Suppressor macrophage (primary cell): Measurements from ENCODE around the gene RFX2.
"Not testable (repeated sequence)": the region's sequence is repeated elsewhere in the genome, so short reads cannot be mapped to it uniquely, and the experiment has no call there.

Source experiments
- DNase-seq, 4 experiments: peaks; one replicate each; pipeline ENCODE4 v3.0.0-alpha.2; 2020 to 2022
- total RNA-seq, 17 experiments: gene quantifications; one replicate each; lab custom pipeline; 2026; ENCODE audit warnings: mixed read lengths in 6 of 17, inconsistent platforms in 3 of 17; lab: John Stamatoyannopoulos, UW

The RFX2 gene
- 4.0 to 20.6 (median 7.3) reads per million in 17 experiments for total RNA-seq

DNA sequence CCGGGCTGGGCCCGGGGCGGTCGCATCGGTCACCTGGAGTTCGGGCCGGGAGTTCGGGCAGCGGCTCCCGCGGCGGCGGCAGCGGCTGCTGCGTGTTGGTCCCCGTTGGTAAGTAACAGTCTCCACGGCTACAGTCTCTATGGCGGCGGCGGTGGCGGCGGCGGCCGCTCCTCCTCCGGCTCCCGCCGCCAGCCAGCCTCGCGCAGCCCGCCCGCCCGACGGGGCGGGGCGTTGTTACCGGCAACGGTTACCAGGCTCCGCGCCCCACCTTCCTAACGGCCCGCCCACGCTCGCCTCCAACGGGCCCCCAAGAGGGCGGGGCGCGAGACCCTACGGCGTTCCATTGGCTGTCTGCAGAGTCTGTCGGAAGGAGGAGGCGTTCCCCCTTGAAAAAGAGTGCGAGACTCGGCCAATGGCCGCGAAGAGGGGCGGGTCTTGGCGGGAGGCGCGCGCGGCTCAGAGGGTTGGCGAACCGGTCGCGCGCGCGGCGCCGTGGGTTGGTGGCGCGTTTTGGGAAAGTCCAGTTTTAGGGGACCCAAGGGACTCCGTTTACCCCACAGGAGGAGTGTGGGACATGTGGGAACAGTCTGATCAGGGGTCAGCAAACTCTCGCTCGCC, at the start of gene RFX2:
RFX2 (minus strand) TSS at position 141 of the 618 bp plus-strand sequence. CDS start 63,004 bp downstream, outside the sequence.
- peak; percentile 100 for DNase-seq

DNA sequence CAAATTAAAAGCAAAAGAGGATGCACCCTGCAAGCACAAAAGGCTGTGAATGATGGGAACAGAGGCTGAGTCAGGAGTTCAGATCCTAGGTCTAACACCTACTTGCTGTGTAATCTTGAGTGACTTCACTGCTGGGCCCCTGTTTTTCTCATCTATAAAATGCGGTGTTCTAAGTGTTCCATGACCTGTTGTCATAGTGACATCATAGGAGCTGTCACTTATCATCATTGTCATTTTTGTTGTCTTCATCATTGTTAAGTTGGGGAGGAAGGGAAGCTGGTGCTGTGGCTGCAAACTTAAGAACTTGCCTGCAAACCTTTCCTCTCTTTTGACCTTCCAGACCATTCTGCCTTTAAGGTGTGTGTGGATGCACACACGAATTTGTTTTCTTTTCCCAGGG, 45.7 kb upstream of the RFX2 start:
- DNase-seq: peak in 1 of 4 experiments; percentile 21

DNA sequence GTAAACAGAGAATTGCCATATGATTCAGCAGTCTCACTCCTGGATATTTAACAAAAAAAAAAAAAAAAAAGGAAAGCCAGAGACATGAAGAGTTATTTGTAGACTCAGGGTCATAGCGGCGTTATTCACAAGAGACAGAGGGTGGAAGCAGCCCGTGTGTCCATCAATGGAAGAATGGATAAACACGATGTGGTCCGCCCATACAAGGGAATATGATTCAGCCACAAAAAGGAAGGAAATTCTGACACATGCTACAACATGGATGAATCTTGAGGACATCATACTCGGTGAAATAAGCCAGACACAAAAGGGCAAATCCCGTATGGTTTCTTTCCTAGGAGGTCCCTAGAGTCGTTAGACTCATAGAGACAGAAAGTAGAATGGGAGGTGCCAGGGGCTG, 40.0 kb upstream of the RFX2 start:
- no peak for DNase-seq

DNA sequence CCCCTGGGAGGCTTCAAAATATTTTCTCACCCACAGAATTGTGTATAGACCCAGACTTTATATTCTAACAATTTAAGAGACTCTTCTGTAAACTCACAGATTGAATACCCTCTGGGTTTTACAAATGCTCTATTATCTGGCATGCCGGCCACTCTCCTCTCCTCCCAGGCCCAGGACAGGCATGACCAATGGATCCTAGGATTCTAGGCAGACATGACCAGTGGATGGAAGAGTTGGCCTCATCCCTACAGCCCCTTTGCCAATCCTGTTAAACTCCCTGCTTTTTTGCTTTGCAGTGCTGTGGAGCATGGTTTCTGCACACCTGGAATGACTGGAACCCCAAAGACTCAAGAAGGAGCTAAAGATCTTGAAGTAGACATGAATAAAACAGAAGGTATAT, 30.9 kb upstream of the RFX2 start:
- DNase-seq: no peak

DNA sequence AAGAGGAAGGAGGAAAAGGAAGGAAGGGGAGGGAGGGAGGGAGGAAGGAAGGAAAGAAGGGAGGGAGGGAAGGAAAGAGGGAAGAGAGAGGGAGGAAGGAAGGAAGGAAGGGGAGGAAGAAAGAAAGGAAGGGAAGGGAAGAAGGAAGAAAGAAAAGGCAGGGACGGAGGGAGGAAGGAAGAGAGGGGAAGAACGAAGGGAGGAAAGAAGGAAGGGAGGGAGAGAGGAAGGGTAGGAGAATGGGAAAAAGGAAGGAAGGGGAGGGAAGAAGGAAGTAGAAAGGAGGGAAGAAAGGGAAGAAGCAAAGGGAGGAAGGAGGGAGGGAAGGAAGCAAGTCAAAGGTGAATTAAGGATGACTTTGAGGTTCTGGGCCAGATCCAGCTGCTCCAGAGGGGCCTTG, 28.2 kb upstream of the RFX2 start:
- no peak for DNase-seq

DNA sequence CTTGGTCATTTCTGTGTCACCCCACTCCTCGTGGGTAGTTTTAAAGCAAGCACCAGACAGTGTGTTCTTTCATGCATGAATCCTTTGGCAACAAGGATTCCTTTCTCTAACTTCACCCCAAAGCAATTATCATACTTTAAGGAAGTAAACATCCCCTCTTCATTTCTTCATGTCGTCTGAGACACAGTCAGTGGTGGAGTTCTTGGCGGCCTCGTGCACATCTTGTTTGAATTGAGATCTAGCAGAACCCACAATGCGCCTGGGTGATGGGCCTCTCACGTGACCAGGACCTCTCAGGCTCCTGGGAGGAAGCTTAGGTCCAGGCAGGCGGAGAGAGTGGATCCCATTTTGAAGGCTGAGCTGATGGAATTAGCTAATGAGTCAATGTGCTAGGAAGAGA, 27.8 kb upstream of the RFX2 start:
- no peak for DNase-seq

DNA sequence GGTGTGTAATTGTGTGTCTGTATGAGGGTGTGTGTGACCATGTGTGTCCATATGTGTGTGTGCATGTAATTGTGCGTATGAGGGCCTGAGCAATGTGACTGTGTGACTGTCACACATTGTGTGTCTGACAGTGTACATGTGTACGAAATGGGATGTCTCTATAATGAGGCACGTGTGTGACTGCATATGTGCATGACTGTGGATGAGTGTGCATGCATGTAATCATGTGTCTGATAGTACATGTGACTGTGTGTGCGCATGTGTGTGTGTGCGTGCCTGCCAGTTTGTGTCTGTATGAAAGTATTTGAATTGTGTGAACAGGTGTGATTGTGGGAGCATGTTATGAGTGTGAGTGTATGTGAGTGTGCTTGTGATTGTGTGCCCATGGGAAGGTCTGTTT, 22.9 kb upstream of the RFX2 start:
- no peak for DNase-seq

DNA sequence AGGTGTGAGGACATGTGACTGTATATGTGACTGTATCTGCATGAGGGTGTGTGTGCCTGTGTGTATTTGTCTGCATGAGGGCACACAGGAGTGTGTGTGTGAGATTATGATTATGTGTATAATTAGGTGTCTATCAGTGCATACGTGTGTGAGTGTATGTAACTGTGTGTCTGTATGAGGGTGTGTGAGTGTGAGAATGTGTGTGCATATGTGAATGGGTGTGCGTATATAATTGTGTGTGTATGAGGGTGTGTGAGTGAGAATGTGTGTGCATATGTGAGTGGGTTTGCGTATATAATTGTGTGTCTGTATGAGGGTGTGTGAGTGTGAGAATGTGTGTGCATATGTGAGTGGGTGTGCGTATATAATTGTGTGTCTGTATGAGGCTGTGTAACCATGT, 22.2 kb upstream of the RFX2 start:
- no peak for DNase-seq

DNA sequence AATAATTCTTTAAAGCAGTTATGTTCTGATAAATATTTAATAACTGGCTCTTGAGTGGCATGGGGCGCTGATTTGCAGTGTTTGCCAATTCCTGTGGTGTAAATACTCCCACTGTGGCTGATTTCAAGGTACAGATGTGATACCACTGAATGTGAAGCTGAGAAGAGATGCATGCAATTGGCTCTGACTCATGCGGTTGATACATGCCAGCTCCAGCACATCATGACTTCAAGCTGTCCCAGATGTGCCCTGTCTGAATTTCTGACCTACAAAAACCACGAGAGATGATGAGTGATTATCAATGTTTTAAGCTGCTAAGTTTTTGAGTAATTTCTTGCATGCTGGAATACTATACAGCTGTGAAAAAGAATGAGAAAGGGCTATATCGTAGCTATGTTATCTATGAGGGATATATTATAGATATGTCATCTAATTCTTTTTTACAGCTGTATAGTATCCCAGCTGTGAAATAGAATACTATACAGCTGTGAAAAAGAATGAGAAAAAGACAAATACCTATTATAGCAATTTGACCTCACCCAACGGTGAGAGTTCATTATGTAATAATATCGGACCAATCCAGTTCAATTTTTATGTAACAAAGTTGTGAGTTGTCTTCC, 17.5 kb upstream of the RFX2 start:
- no peak for DNase-seq

DNA sequence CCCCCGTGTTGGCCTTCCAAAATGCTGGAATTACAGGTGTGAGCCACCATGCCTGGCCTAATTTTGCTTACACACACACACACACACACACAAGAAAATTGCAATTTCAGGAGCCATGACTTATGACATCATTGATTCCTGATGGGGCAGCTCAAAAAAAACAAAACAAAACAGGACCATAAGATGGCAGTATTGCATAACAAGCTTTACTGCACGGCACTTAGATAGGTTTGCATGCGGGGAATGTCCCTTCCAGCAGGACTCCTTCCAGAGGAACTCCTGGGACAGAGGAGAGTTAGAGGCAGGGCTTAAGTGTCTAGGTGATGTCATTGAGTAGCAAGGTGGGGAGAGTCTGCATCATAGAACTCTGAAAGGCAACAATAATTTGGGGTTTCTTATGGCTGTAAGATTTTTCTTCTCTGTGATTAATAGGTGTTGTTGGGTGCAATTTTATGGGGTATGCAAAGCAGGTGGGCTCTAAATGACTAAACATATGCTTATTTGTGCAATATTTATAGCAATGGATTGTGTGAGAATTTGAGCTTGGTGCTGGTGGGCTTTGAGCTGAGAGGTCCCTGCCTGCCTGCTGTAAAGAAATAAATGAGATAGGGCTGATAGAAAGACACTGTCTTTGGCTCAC, 16.2 kb upstream of the RFX2 start:
- peak; percentile 58 to 83 (median 74) for DNase-seq

DNA sequence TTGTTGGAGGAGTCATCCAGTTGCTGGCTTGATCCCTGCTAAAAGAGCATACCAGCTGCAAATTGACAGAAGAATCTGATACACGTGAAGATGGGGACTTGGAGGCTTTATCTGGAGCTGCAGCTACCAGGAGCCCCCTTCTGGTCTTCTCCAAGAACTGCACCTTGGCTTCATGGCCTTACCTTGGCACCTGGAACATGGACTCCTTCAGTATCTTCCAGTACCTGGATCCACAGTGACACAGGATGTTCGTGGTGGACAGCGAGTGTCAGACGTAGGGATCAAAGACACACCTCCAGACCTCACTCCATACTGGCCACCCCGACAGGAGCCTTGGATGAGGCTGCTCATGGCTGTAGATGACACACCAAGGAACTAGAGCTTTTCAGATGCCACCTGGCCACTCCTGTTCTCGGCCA, 15.3 kb upstream of the RFX2 start:
- peak; percentile 74 to 85 (median 82) for DNase-seq

DNA sequence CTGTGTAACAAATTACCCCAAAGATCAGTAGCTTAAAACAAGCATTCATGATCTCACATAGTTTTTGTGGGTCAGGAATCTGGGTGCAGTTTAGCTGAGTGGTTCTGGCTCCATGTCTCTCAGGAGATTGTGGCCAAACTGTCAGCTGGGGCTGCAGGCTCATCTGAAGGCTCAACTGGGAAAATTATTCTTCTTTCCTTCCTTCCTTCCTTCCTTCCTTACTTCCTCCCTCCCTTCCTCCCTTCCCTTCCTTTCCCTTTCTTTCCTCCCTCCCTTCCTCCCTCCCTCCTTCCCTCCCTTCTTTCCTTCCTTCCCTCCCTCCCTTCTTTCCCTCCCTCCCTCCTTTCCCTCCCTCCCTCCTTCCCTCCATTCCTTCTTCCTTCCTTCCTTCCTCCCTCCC, 8.7 kb upstream of the RFX2 start:
- DNase-seq: no peak

DNA sequence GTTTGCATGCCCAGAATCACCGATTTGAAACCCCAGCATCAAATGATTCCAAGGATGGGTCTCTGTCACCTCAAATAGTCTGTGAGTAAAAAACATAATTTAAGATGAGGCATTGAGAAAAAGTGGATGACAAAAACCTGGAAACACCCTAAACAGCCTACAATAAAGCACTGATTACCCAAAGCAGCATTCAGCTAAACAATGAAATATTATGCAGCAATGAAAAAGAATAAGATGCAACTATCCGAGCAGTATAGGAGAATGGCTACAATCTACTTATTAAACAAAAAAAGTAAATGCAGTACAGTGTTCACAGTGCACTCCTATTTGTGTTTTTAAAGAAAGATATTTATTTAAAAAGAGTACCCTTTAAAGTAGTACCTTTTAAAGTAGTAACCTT, 7.7 kb upstream of the RFX2 start:
- no peak for DNase-seq

DNA sequence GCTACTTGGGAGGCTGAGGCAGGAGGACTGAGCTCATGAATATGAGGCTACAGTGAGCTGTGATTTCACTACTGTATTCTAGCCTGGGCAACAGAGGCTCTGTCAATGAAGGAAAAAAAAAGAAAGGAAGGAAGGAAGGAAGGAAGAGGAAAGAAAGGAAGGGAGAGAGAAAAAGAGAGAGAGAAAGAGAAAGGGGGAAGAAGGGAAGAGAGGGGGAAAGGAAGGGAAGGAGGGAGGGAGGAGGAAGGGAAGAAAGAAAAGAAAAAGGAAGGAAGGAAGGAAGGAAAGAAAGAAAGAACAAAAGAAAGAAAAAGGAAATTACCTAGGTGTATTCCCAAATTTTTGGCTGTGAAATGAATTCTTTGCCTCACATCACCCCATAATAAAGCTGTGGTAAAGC, 7.2 kb upstream of the RFX2 start:
- no peak for DNase-seq

DNA sequence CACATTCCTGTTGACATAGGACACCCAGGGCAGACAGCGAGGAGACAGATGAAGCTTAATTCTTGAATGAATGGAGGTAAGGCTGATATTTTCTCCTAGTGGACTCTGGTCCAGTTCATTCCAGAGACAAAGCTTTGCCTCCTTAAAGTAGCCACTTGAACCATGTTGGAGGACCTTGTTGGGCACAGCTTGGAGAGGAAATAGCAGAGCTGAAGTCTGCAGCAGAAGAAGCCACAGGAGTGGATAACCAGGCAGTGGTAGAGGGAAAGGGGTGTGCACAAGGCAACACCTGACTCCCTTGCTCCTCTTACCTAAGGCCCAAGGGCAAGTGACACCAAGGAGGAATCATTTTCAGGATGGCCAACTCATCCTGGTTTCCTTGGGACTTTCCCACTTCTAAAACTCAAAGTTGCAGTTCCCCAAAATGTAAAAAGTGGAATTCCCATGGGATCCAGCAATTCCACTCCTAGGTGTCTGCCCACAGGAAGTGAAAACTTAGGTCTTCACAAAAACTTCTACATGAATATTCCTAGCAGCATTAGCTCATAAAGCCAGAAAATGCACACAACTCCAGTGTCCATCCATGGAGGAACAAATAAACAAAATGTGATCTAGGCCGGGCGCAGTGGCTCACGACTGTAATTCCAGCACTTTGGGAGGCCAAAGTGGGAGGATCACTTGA, 6.6 kb upstream of the RFX2 start:
- DNase-seq: no peak

DNA sequence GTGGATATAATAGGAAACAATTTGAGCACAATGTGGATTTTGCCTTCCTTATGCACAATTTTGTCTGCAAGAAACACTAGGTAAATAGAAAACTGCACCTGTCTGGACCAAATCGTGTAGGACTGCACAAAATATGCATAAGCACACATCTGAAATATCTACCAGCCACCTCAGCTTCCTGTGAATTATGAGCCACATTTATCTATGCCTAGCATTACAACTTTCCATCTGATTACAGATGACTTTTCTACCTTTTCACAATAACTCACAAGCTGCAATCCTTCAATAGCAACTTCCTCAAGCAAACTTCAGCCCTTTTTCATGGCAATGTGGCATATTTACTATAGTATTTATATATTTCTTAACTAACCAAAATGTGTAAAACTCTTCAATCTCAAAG, 5.7 kb upstream of the RFX2 start:
- DNase-seq: peak in 1 of 4 experiments; percentile 21

DNA sequence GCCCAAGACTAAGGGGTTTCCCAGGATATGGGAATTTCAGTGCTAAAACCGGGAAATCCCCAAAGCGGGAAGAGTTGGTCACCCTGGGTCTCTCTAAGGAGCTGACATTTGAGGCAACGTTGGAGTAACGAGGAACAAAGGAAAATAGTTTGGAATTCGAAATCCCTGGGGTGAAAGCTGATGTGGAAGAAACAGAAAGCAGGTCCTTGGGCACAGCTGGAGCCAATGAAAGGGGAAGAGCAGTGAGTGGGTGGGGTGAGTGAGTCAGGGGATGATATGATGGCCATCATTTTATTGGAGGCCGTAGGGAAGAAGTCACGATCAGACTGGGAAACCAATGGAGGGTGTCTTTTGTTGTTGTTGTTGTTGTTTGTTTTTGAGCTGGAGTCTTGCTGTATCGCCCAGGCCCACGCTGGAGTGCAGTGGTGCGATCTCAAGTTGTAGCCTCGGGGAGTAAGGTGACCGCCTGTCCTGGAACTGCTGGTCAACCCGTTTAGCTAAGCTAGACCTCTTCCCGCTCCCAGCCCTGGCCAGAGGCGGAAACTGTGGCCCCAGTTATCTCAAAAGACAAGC, 3.4 kb upstream of the RFX2 start:
- DNase-seq: peak; percentile 55 to 82 (median 80)

DNA sequence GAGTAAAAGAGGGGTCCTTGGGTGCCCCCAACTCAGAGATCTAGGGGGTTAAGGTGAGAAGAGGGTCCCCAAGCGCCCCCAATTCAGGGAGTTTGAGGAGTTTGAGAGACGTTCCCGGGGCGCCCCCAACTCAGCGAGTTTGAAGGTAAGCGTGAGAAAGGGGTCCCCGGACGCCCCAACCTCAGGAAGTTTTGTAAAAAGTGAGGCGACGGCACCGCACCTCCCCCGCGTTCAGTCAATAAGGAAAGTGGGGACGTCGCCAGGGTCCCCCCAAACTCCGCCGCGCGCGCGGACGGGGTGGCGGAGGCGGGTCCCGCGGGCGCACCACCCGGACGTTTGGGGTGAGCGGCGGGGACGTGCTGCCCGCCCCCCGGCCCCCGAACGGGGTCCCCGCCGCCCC, 353 bp downstream of the RFX2 start:
- peak in 1 of 4 experiments; percentile 10 for DNase-seq

DNA sequence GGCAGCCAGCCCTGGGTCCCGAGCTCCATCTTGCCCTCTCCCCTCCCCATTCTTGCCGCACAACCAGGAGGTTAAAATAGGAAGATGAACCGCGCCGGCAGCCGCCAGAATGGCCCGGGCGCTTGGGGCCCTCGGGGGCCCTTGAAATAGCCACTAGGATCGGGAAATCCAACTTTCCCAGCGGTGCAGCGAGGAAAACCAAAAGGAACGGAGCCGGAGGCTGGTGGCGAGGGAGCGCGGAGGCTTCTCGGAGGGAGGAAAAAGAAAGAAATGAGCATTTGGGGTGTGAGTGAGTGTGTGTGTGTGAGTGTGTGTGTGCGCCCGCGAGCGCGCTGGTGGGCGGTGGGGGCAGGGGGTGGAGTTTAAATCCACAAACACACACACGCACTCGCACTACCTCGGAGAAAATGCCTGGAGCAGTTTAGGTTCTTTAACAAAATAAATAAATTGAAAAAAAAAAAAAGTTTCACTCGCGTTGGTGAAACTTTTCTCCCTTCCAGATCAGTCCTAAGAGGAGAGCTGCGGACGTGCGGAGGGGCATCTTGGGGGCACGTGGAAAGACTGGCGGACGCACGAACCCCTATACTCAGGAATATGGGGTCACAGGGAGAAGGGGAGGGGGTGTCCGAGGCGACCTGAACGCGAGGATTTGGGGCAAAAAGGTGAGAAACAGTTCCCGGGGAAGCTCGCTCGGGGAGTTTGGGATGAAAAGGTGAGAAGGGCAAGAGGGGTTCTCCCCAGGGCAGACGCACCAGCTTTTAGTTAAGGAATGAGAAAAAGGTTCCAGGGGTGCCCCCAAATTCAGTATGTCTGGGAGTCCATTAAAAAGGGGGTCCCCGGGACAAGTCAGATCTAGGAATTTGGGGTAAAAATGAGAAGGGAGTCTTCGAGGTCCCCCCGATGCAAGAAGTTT, 1.3 kb downstream of the RFX2 start:
- peak; percentile 32 to 77 (median 64) for DNase-seq

DNA sequence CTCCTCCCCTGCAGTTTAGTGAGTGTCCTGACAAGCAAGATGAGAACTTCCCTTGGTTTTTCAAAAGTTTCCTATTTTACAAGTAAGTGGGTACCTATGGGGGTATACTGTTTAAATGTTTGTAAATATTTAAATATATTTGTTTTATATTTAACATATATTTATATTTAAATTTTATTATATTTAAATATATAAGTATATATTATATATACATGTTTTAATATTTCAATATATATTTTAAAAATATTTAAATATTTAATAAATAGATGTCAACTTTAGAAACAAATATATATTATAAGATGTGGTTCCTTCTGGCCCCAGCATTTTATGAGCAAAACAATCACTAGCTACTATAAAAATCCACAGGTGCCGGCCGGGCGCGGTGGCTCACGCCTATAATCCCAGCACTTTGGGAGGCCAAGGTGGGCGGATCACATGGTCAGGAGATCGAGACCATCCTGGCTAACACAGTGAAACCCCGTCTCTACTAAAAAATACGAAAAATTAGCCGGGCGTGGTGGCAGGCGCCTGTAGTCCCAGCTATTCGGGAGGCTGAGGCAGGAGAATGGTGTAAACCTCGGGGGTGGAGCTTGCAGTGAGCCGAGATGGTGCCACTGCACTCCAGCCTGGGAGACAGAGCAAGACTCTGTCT, 3.5 kb downstream of the RFX2 start:
- not testable (repeated sequence) for DNase-seq

DNA sequence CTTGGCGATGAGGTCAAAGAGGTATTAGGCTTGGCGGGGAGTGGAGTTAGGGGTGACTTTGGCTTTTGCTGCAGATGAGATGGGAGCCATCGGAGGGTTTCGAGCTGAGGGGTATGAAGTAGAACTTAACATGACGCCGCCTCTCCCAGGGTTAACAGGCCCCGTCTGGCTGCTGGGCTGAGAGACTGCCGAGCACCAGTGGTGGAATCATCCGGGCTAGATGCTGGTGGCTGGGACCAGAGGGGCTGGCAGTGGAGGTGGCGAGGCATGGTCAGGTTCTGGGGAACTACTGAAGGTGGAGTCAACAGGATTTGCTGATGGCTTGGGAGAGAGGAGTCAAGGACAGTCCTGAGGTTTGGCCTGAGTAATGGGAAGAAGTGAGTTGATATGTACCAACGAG, 4.9 kb downstream of the RFX2 start:
- no peak for DNase-seq
